Neuronal stem cell (in vitro differentiated cells): Measurements from ENCODE around the gene CINP.

Experiments used
- DNase-seq: peaks from one replicate; pipeline ENCODE4 v3.0.0-alpha.2; 2013; ENCODE audit warnings: low spot score
- H2AFZ ChIP-seq: one replicate; pipeline ENCODE4 v1.6.1; 2013; ENCODE audit warnings: mild to moderate bottlenecking, low read length, inconsistent platforms
- H2AK5ac ChIP-seq: 2 replicates; pipeline ENCODE4 v1.6.1; 2013; ENCODE audit warnings: low read depth, mild to moderate bottlenecking, inconsistent platforms, low read length, moderate library complexity, mixed read lengths
- H2BK120ac ChIP-seq: 2 replicates; pipeline ENCODE4 v1.6.1; 2013; ENCODE audit warnings: low read depth, mild to moderate bottlenecking, inconsistent platforms, low read length, moderate library complexity, mixed read lengths
- H2BK12ac ChIP-seq: one replicate; pipeline ENCODE4 v1.6.1; 2013; ENCODE audit warnings: low read length, inconsistent platforms
- H2BK15ac ChIP-seq: 2 replicates; pipeline ENCODE4 v1.6.1; 2013; ENCODE audit warnings: mild to moderate bottlenecking, low read length, inconsistent platforms, mixed read lengths
- H2BK5ac ChIP-seq: one replicate; pipeline ENCODE4 v1.6.1; 2013; ENCODE audit warnings: inconsistent platforms, mild to moderate bottlenecking, low read length, moderate library complexity
- H3K14ac ChIP-seq: one replicate; pipeline ENCODE4 v1.6.1; 2013; ENCODE audit warnings: low read length, inconsistent platforms
- H3K18ac ChIP-seq: 2 replicates; pipeline ENCODE4 v1.6.1; 2013; ENCODE audit warnings: low read length, inconsistent platforms
- H3K23ac ChIP-seq: 2 replicates; pipeline ENCODE4 v1.6.1; 2013; ENCODE audit warnings: low read depth, mild to moderate bottlenecking, mixed read lengths, low read length, inconsistent platforms; ENCODE audit not compliant: poor library complexity
- H3K27ac ChIP-seq: replicated peaks from 3 replicates; pipeline ENCODE4 v1.5.1; 2013; ENCODE audit warnings: low read length, inconsistent platforms
- H3K27me3 ChIP-seq, 3 experiments: 2 replicates each; pipeline ENCODE4 v1.6.1; 2013; ENCODE audit warnings: low read length in 3 of 3, mild to moderate bottlenecking in 2 of 3, inconsistent platforms in 1 of 3, low read depth in 1 of 3, mixed read lengths in 1 of 3, moderate library complexity in 1 of 3; ENCODE audit not compliant: control insufficient read depth in 3 of 3, insufficient read depth in 3 of 3
- H3K36me3 ChIP-seq, 2 donors: replicated peaks in 1 of 2; 2 replicates each; pipeline ENCODE4 v1.6.1; 2013; ENCODE audit warnings: low read length in 2 of 2; ENCODE audit not compliant: control insufficient read depth in 2 of 2, insufficient read depth in 2 of 2
- H3K4ac ChIP-seq: 2 replicates; pipeline ENCODE4 v1.6.1; 2013; ENCODE audit warnings: inconsistent platforms, mild to moderate bottlenecking, low read length, moderate library complexity
- H3K4me1 ChIP-seq, 2 donors: 1 replicate in 1 of 2; 2 replicates in 1 of 2; pipeline ENCODE4 v1.6.1; 2013; ENCODE audit warnings: low read length in 2 of 2, low read depth in 1 of 2; ENCODE audit not compliant: control insufficient read depth in 2 of 2, insufficient read depth in 1 of 2
- H3K4me2 ChIP-seq: one replicate; pipeline ENCODE4 v1.6.1; 2013; ENCODE audit warnings: mild to moderate bottlenecking, low read length, inconsistent platforms; ENCODE audit not compliant: insufficient read depth, poor library complexity, severe bottlenecking
- H3K4me3 ChIP-seq, 2 donors: 2 replicates each; pipeline ENCODE4 v1.5.1; 2013; ENCODE audit warnings: low read length in 2 of 2, mild to moderate bottlenecking in 2 of 2, inconsistent platforms in 1 of 2, moderate library complexity in 1 of 2
- H3K79me1 ChIP-seq: one replicate; pipeline ENCODE4 v1.6.1; 2013; ENCODE audit warnings: low read depth, mild to moderate bottlenecking, inconsistent platforms, low read length, moderate library complexity
- H3K9ac ChIP-seq: one replicate; pipeline ENCODE4 v1.6.1; 2013; ENCODE audit warnings: mild to moderate bottlenecking, low read depth, low read length, inconsistent platforms; ENCODE audit not compliant: poor library complexity
- H3K9me3 ChIP-seq, 2 donors: replicated peaks in 1 of 2; 2 replicates each; pipeline versions ENCODE3 to v1.6.1; 2013; ENCODE audit warnings: low read length in 2 of 2, mild to moderate bottlenecking in 2 of 2, inconsistent platforms in 1 of 2, low read depth in 1 of 2, mixed read lengths in 1 of 2, moderate library complexity in 1 of 2; ENCODE audit not compliant: control insufficient read depth in 2 of 2, insufficient read depth in 1 of 2
- H4K8ac ChIP-seq: one replicate; pipeline ENCODE4 v1.6.1; 2013; ENCODE audit warnings: low read depth, mild to moderate bottlenecking, inconsistent platforms, low read length, moderate library complexity
- H4K91ac ChIP-seq: one replicate; pipeline ENCODE4 v1.6.1; 2013; ENCODE audit warnings: low read length, low read depth, mild to moderate bottlenecking, inconsistent platforms; ENCODE audit not compliant: poor library complexity
- WGBS, 2 donors: extraction: QIAGEN DNeasy Blood & Tissue Kit; methylation state at CpG; one replicate each; pipeline ENCODE4 v1.1.7; 2013; ENCODE audit warnings: missing lambda C conversion rate in 2 of 2, mixed read lengths in 1 of 2; ENCODE audit not compliant: insufficient read length in 2 of 2, insufficient replicate concordance in 1 of 2; ENCODE audit errors: extremely low coverage in 2 of 2; 5-methylcytosine and 5-hydroxymethylcytosine counted together

Gene CINP

DNA sequence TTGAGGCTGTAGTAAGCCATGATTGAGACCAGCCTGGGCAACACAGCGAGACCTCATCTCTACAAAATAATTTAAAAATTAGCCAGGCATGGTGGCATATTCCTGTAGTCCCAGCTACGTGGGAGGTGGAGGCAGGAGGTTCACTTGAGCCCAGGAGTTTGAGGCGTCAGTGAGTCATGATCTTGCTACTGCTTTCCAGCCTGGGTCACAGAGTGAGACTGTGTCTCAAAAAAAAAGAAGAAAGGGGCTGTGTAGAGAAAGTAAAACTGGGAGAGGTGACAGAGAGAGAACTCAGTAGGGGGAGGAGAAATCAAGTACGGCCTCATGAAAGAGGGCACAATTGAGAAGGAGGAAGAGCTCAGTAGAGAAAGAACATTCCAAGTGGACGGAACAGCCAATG, 12.4 kb upstream of the CINP start:
- Histone ChIP-seq H3K9me3 (no peaks in the 10 kb centered on the region), H3K27ac (no peak overlapping the region), H3K4me3 (no peak overlapping the region), H4K91ac (no peak overlapping the region), H3K27me3 (no peaks in the 10 kb centered on the region), H3K36me3 (peaks cover 7 to 28% of the 10 kb centered on the region in 2 donors), H2AFZ (no peak overlapping the region), H3K23ac (no peak overlapping the region), H3K4me1 (no peaks in the 10 kb centered on the region), H3K18ac (no peak overlapping the region), H3K4ac (no peak overlapping the region), H2BK12ac (no peak overlapping the region), H3K4me2 (no peak overlapping the region), H2BK120ac (no peak overlapping the region), H2AK5ac (no peak overlapping the region), H3K14ac (no peak overlapping the region), H3K79me1 (peaks cover 2% of the 10 kb centered on the region), H2BK15ac (no peak overlapping the region), H3K9ac (no peak overlapping the region), H4K8ac (no peak overlapping the region), H2BK5ac (no peak overlapping the region)
- no CpG with 5 or more reads among the region's 5 CpGs for WGBS, 2 donors
- no peak for DNase-seq

- Histone ChIP-seq H3K4ac (no peak overlapping the region), H2BK5ac (no peak overlapping the region), H3K9ac (no peak overlapping the region)
These were observed 11.6 kb upstream of the CINP start for GRCh38 chr14:102374264-102374663.

DNA sequence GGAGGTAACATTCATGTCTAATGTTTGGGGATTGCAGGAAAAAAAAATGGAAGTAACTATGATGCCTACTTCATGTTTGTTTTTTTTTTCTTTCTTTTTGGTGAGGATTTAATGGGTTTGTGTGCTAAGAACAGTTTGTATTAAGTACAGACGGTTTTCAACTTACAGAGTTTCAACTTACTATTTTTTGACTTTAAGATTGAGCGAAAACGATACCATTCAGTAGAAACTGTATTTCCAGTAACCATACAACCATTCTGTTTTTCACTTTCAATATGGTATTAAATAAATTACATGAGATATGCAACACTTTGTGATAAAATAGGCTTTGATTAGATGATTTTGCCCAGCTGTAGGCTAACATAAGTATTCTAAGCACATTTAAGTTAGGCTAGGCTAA, 10.4 kb upstream of the CINP start:
- Histone ChIP-seq H3K27ac (no peak overlapping the region), H3K14ac (no peak overlapping the region)
- WGBS, 2 donors, result no CpG with 5 or more reads among the region's 3 CpGs

More at GRCh38 chr14:102374264-102374663, 11.6 kb upstream of the CINP start:
- H2BK120ac ChIP-seq, result no peak overlapping the region
- H3K4me3 ChIP-seq, result no peak overlapping the region
- no peak overlapping the region for H2AFZ ChIP-seq
- no peak overlapping the region for H2AK5ac ChIP-seq
- H3K27me3 ChIP-seq, result no peaks in the 10 kb centered on the region
- H3K18ac ChIP-seq, result no peak overlapping the region
- no peak overlapping the region for H4K91ac ChIP-seq
- H3K4me1 ChIP-seq, result no peaks in the 10 kb centered on the region
- no peak overlapping the region for H2BK12ac ChIP-seq
- H3K27ac ChIP-seq, result no peak overlapping the region
- no peak overlapping the region for H4K8ac ChIP-seq
- H3K79me1 ChIP-seq, result peaks cover 2% of the 10 kb centered on the region
- H3K14ac ChIP-seq, result no peak overlapping the region
- H3K9me3 ChIP-seq, result no peaks in the 10 kb centered on the region
- no peak overlapping the region for H3K23ac ChIP-seq
- no peak overlapping the region for H2BK15ac ChIP-seq
- H3K4me2 ChIP-seq, result no peak overlapping the region
- no CpG with 5 or more reads among the region's 2 CpGs for WGBS, 2 donors
- no peak for DNase-seq
- H3K36me3 ChIP-seq, result peaks cover 7 to 25% of the 10 kb centered on the region in 2 donors

GRCh38 chr14:102371361-102371760, 8.7 kb upstream of the CINP start:
- H4K91ac ChIP-seq, result no peak overlapping the region
- H2BK12ac ChIP-seq, result no peak overlapping the region
- peaks cover 0 to under 1% of the 10 kb centered on the region in 2 donors for H3K36me3 ChIP-seq
- no peak overlapping the region for H3K4me2 ChIP-seq
- no peaks in the 10 kb centered on the region for H3K9me3 ChIP-seq
- H3K79me1 ChIP-seq, result no peaks in the 10 kb centered on the region
- H2BK120ac ChIP-seq, result no peak overlapping the region
- no peak overlapping the region for H2AFZ ChIP-seq
- no peak overlapping the region for H2AK5ac ChIP-seq
- no peak overlapping the region for H3K4ac ChIP-seq
- H3K27me3 ChIP-seq, result no peaks in the 10 kb centered on the region
- H3K18ac ChIP-seq, result no peak overlapping the region
- no peak overlapping the region for H3K4me3 ChIP-seq
- no CpG with 5 or more reads among the region's 4 CpGs for WGBS, 2 donors
- no peak overlapping the region for H4K8ac ChIP-seq
- no peak for DNase-seq
- no peak overlapping the region for H2BK15ac ChIP-seq
- no peaks in the 10 kb centered on the region for H3K4me1 ChIP-seq
- H3K14ac ChIP-seq, result no peak overlapping the region
- H3K9ac ChIP-seq, result no peak overlapping the region
- H3K27ac ChIP-seq, result no peak overlapping the region
- H3K23ac ChIP-seq, result no peak overlapping the region
- no peak overlapping the region for H2BK5ac ChIP-seq

More for the DNA sequence above, 10.4 kb upstream of the CINP start:
- Histone ChIP-seq H4K8ac (no peak overlapping the region), H3K36me3 (peaks cover 4 to 17% of the 10 kb centered on the region in 2 donors), H2BK12ac (no peak overlapping the region), H3K4me3 (no peak overlapping the region), H2AK5ac (no peak overlapping the region), H3K4ac (no peak overlapping the region), H2BK5ac (no peak overlapping the region), H3K4me2 (no peak overlapping the region), H3K18ac (no peak overlapping the region), H2AFZ (no peak overlapping the region), H3K9ac (no peak overlapping the region), H4K91ac (no peak overlapping the region), H3K4me1 (no peaks in the 10 kb centered on the region), H2BK120ac (no peak overlapping the region), H3K9me3 (no peaks in the 10 kb centered on the region), H2BK15ac (no peak overlapping the region), H3K23ac (no peak overlapping the region), H3K27me3 (no peaks in the 10 kb centered on the region), H3K79me1 (peaks cover 2% of the 10 kb centered on the region)
- no peak for DNase-seq
